IMR-90 (cell line): ENCODE data around the gene PPIA.
"Not testable (repeated sequence)": the region's sequence is repeated elsewhere in the genome, so short reads cannot be mapped to it uniquely, and the experiment has no call there.

Experiments
- MXI1 ChIP-seq: IDR thresholded peaks from 2 replicates; pipeline ENCODE4 v1.6.1; 2012; ENCODE audit warnings: low read depth, mild to moderate bottlenecking, low read length, moderate library complexity, borderline replicate concordance
- POLR2A ChIP-seq: IDR thresholded peaks from 2 replicates; pipeline ENCODE4 v1.6.1; 2012; ENCODE audit warnings: mild to moderate bottlenecking, low read depth, low read length
- RFX5 ChIP-seq: IDR thresholded peaks from 2 replicates; pipeline ENCODE4 v1.8.0; 2012; ENCODE audit warnings: low read depth, mild to moderate bottlenecking, low read length, moderate library complexity
- USF2 ChIP-seq: fragments of 150-350 bp; IDR thresholded peaks from 2 replicates; pipeline ENCODE4 v1.6.1; 2017; ENCODE audit warnings: mild to moderate bottlenecking, antibody characterized with exemption, low read length, low read depth
- TF ChIP-seq, protein P1 (sequence below): conservative IDR thresholded peaks from 2 replicates; pipeline ENCODE4 v1.5.1; 2012; ENCODE audit warnings: mild to moderate bottlenecking, low read depth, low read length, improper control_type of control experiment

DNA sequence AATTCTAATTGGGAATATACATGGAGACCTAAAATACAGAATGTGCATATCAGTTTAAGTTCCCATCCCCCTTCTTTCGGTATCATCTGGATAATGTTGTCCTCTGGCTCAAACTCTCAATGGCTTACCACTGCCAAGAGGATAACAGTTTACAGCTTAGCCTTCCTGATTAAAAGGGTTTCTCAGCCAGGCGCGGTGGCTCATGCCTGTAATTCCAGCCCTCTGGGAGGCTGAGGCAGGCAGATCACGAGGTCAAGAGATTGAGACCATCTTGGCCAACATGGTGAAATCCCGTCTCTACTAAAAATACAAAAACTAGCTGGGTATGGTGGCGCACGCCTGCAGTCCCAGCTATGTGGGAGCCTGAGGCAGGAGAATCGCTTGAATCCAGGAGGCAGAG lies 46.2 kb downstream of the PPIA start:
- TF ChIP-seq MXI1, POLR2A, USF2, RFX5: not testable (repeated sequence)
- TF ChIP-seq, protein P1, sequence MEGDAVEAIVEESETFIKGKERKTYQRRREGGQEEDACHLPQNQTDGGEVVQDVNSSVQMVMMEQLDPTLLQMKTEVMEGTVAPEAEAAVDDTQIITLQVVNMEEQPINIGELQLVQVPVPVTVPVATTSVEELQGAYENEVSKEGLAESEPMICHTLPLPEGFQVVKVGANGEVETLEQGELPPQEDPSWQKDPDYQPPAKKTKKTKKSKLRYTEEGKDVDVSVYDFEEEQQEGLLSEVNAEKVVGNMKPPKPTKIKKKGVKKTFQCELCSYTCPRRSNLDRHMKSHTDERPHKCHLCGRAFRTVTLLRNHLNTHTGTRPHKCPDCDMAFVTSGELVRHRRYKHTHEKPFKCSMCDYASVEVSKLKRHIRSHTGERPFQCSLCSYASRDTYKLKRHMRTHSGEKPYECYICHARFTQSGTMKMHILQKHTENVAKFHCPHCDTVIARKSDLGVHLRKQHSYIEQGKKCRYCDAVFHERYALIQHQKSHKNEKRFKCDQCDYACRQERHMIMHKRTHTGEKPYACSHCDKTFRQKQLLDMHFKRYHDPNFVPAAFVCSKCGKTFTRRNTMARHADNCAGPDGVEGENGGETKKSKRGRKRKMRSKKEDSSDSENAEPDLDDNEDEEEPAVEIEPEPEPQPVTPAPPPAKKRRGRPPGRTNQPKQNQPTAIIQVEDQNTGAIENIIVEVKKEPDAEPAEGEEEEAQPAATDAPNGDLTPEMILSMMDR: not testable (repeated sequence)
